ENCODE results near the gene SAMD13. TPM values are rescaled to one million over a fixed set of nuclear protein-coding genes. Genes with fewer than 3 reads are reported as not detected.

Gene SAMD13
- total RNA-seq, 1 donor: under 0.01 TPM

DNA sequence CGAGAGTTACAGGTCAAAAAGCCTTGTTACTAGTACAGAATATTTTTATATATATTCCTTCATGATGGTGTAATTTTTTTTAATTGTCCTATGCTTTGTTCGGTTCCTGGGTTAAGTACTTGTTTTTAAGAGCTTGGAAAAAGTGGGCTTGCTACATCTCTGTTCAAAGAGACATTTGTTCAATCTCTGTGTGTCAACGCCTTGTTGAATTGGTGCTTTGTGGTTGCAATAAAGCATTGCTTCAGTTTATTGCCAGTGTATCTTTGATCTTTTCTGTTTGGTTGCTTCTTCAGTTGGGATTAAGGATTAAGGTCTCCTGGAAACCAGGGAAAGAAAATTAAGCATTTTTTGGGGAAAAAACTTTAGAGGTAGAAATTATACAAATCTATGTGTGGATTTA is 49.0 kb downstream of the SAMD13 start:
- no peaks in the 10 kb centered on the region for H3K79me2 ChIP-seq (ENCODE audit: insufficient read depth, low read length)
- H3K9me3 ChIP-seq (ENCODE audit: low read depth, low read length): no peaks in the 10 kb centered on the region
- no peak overlapping the region for H3K4me2 ChIP-seq (ENCODE audit: insufficient read depth, low read length)
- H3K4me3 ChIP-seq (ENCODE audit: insufficient read depth, low read length): no peak overlapping the region
- no peaks in the 10 kb centered on the region for H3K36me3 ChIP-seq (ENCODE audit: insufficient read depth, low read length)
- H3K27me3 ChIP-seq (ENCODE audit: insufficient read depth, low read length): no peaks in the 10 kb centered on the region
- no peak for TF ChIP-seq CTCF (IDR thresholded peaks at IDR 0.05; ENCODE audit: extremely low read depth, low read depth, low read length)
- no peak overlapping the region for H2AFZ ChIP-seq (ENCODE audit: low read length)
- no peak for DNase-seq (ENCODE audit: insufficient read length, low spot score, missing footprints)
- peaks cover 25% of the 10 kb centered on the region for H3K4me1 ChIP-seq (ENCODE audit: insufficient read depth, low read length)
- H4K20me1 ChIP-seq (ENCODE audit: insufficient read depth, low read length): no peaks in the 10 kb centered on the region
- H3K27ac ChIP-seq (ENCODE audit: low read depth, low read length): no peak overlapping the region

DNA sequence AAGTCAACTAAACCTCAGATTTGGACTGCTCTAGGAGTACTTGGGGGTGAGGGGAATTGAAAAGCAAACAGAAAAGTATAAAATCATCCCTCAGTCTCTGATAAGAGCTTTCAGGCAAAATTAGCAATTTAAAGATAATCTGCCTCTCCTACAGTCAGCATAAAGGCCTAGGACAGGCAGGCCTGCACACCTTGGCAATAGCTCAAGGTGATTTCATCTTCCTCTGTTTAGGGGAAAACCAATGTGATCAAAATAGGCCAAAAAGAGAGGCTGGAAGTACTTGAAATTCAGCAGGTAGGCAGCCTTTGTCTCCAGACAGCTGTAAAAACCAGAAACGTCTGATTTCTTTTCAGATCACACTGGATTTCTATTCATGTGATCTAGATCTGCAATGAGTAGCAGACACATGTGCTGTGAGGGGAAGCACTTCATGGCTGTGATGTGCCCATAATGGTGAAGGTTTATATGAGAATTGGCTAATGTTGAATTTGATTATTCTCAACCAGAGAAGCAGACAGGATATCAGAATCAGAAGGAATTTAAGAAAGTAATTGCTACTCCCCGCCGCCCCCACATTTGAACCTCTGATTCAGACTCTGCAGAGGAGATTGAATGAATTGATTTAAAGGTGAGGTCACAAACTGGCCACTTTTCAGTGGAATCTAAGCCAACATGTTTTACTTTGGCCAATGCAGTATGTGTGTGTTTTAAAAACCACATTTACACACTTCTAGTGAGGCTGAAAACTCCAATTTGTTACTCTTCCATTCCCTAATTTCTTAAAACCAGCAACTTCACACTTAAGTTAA is 51.0 kb downstream of the SAMD13 start:
- Histone ChIP-seq H3K4me2 (ENCODE audit: insufficient read depth, low read length) (peak overlapping the region; percentile 5), H3K4me3 (ENCODE audit: insufficient read depth, low read length) (no peak overlapping the region), H3K27me3 (ENCODE audit: insufficient read depth, low read length) (no peaks in the 10 kb centered on the region), H3K36me3 (ENCODE audit: insufficient read depth, low read length) (no peaks in the 10 kb centered on the region), H2AFZ (ENCODE audit: low read length) (peak overlapping the region; percentile 56), H4K20me1 (ENCODE audit: insufficient read depth, low read length) (no peaks in the 10 kb centered on the region), H3K79me2 (ENCODE audit: insufficient read depth, low read length) (no peaks in the 10 kb centered on the region), H3K4me1 (ENCODE audit: insufficient read depth, low read length) (peaks cover 24% of the 10 kb centered on the region), H3K27ac (ENCODE audit: low read depth, low read length) (no peak overlapping the region), H3K9me3 (ENCODE audit: low read depth, low read length) (no peaks in the 10 kb centered on the region)
- DNase-seq (ENCODE audit: insufficient read length, low spot score, missing footprints): no peak
- no peak for TF ChIP-seq CTCF (IDR thresholded peaks at IDR 0.05; ENCODE audit: extremely low read depth, low read depth, low read length)

DNA sequence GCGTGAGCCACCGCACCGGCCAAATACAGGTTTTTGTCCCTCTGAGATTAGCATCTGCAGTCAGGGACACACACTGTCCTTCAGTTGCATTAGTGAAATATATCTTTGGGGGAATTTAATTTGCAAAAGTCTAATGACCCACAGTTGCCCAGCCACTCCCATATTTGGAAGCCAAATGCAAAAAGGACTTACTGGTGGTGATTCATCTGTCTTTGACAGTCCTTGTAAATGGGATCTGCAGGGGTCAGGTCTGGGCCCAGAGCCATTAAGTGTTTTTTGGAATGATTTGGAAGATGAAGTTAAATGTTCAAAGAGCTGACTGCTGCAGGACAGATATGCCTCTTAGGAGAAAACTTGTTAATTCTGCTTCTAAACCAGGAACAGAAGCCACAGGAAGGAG is 52.2 kb downstream of the SAMD13 start:
- Histone ChIP-seq H2AFZ (ENCODE audit: low read length) (no peak overlapping the region), H3K36me3 (ENCODE audit: insufficient read depth, low read length) (no peaks in the 10 kb centered on the region), H3K4me3 (ENCODE audit: insufficient read depth, low read length) (no peak overlapping the region), H4K20me1 (ENCODE audit: insufficient read depth, low read length) (no peaks in the 10 kb centered on the region), H3K4me2 (ENCODE audit: insufficient read depth, low read length) (no peak overlapping the region), H3K27me3 (ENCODE audit: insufficient read depth, low read length) (no peaks in the 10 kb centered on the region), H3K9me3 (ENCODE audit: low read depth, low read length) (no peaks in the 10 kb centered on the region), H3K4me1 (ENCODE audit: insufficient read depth, low read length) (peaks cover 16% of the 10 kb centered on the region), H3K27ac (ENCODE audit: low read depth, low read length) (no peak overlapping the region), H3K79me2 (ENCODE audit: insufficient read depth, low read length) (no peaks in the 10 kb centered on the region)
- no peak for TF ChIP-seq CTCF (IDR thresholded peaks at IDR 0.05; ENCODE audit: extremely low read depth, low read depth, low read length)
- no peak for DNase-seq (ENCODE audit: insufficient read length, low spot score, missing footprints)

DNA sequence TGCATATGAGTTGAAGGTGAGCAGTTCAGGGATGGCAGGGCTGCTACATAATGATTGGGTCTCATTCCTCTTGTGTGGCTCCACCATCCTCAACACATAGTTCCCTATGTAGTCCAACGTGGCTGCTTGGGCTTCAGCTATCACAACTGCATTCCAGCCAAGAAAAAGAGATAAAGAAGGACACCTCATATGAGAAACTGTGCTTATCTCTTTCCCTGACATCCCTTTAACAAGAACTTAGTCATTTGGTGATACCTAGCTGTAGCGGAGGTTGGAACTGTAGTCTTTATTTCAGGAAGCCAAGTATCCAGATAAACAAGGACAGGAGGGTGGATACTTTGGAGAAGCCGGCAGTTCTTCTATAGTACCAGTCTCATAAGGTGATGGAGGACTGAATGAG is 54.0 kb downstream of the SAMD13 start:
- Histone ChIP-seq H3K4me2 (ENCODE audit: insufficient read depth, low read length) (no peak overlapping the region), H3K27ac (ENCODE audit: low read depth, low read length) (no peak overlapping the region), H3K4me1 (ENCODE audit: insufficient read depth, low read length) (peaks cover 16% of the 10 kb centered on the region), H2AFZ (ENCODE audit: low read length) (no peak overlapping the region), H3K79me2 (ENCODE audit: insufficient read depth, low read length) (no peaks in the 10 kb centered on the region), H3K4me3 (ENCODE audit: insufficient read depth, low read length) (no peak overlapping the region), H3K36me3 (ENCODE audit: insufficient read depth, low read length) (no peaks in the 10 kb centered on the region), H3K27me3 (ENCODE audit: insufficient read depth, low read length) (no peaks in the 10 kb centered on the region), H3K9me3 (ENCODE audit: low read depth, low read length) (no peaks in the 10 kb centered on the region), H4K20me1 (ENCODE audit: insufficient read depth, low read length) (no peaks in the 10 kb centered on the region)
- no peak for DNase-seq (ENCODE audit: insufficient read length, low spot score, missing footprints)
- no peak for TF ChIP-seq CTCF (IDR thresholded peaks at IDR 0.05; ENCODE audit: extremely low read depth, low read depth, low read length)

Data from osteoblast (primary cell).